DMS153 treated with DMSO at 0.1 percent for 48 hours (cell line): ENCODE measurements around the gene CFAP69.
"Not testable (repeated sequence)": the region's sequence is repeated elsewhere in the genome, so short reads cannot be mapped to it uniquely, and the experiment has no call there.

ENCODE experiments used
- DNase-seq: peaks from one replicate; lab custom pipeline; 2025; ENCODE audit not compliant: unreplicated experiment; lab: John Stamatoyannopoulos, UW

CFAP69 gene

DNA sequence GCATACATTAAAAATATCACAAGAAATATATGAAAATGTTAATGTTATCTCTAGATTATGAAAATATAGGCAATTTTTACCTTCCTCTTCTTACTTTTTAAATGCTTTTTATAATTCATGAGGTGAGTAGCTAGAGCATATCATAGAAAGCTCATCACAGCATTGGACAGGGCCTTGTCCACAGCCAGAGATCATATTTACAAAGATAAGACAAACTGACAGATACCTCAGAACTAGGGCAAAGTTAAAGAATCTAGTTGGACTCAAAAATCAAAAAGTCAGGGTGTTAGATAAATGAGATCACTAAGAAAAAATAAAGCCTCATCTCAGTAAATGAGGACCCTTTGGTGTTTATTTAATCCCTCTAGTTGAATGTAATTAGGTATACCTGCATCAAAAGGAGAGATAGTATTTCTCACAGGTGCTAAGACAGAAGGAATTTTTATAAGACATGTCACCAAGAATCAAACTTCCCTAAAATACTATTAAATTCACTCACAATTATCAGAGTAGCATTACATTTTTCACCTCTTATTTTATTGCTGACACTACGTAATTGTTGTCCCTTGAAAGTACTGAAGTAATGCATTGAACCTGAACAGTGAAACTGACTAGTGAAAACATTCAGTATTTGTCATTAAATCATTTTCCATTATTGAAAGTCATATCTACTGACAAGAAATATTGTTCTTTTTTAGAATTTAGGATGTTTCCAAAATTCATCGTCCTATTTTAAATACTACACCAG, 25.6 kb downstream of the CFAP69 start:
- no peak for DNase-seq

DNA sequence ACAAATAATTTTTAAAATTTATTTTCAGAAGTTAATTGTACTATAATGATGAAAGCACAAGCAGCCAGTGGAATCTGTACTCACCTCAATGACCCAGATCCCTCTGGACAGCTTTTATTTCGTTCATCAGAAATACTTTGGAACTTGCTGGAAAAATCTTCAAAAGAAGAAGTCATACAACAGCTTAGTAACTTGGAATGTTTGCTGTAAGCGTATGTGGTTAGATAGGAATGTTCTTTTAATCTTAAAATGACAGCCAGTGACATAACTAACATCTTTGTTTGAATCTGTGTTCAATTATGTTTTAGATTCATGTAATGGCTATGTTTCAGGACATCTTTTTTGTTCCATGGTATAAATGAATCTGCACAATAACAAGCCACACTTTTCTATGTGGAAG, 26.8 kb downstream of the CFAP69 start:
- DNase-seq, result no peak

DNA sequence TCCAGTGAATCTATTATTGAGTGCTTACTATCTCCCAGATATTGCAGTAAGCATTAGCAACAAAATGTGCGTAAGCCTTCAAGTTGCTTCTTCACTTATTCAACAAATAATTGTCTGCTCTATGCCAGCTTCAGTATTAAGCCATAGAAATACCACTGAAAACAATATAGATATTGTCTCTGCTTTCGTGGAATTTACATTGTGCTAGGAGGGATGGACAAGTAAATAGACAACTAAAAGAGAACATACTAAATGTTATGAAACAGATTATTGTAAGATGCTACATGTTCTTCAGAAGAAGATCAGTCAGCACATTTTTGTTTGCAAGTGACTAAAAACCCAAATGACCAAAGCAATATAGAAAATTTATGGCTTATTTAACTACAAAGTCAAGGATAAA, 27.3 kb downstream of the CFAP69 start:
- DNase-seq, result no peak

DNA sequence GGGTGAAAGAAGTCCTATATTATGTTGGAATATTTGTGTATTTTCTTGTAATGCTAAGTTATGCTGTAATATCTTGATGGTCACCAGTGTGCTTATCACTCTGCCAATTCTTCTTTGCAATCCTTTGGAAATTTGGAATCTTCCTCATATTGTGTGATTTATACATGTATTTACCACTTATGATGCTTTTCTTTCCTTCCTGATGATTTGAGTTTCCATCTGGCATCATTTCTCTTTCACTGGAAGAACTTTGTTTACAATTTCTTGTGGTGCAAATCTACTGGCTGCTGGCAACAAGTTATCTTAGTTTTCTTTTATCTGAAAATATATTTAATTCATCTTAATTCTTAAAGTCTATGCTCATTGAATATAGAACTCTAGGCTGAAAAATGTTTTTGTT, 29.2 kb downstream of the CFAP69 start:
- no peak for DNase-seq

DNA sequence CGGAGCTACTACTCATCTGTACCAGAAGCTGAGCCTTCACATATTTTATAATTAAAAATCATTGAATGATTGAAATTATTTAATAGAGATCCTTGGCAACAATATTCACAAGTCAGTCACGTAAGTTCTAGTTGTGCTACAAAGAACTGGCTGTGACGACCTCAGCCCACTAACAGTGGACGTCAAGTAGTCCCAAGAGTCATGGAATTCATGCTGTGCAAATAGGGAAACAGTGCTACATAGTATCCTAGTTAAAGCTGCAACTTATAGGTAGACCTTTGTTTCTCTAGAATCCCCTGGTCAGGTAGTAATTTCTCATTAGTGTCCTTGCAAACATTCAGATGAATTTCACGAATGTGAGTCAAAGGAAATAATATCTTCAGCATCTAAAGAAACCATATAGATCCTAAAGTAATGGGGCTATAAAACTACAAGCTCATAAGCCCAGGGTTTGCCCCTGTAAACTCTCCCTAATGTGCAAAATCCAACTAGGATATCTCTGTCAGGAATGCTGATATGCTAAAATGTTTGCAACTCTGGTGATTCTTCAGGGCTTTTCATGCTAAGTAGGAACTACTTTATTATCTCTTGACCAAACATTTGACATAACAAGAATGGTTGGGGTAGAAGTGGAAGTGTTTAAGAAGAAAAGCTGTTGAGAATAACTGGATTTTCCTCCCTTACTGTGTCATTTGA, 31.2 kb downstream of the CFAP69 start:
- no peak for DNase-seq

DNA sequence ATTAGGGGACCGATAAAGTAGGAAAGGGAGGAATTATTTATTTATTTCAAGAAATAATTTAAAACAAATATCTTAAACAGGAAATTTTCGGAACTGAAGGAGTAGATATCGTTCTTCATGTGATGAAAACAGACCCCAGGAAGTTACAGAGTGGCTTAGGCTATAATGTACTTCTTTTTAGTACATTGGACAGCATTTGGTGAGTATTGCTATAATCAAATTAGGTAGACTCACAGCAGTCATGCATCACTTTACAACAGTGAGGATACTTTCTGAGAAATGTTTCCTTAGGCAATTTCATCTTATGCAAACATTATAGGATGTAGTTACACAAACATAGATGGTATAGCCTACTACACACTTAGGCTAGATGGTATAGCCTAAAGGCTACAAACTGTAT, 43.2 kb downstream of the CFAP69 start:
- no peak for DNase-seq

DNA sequence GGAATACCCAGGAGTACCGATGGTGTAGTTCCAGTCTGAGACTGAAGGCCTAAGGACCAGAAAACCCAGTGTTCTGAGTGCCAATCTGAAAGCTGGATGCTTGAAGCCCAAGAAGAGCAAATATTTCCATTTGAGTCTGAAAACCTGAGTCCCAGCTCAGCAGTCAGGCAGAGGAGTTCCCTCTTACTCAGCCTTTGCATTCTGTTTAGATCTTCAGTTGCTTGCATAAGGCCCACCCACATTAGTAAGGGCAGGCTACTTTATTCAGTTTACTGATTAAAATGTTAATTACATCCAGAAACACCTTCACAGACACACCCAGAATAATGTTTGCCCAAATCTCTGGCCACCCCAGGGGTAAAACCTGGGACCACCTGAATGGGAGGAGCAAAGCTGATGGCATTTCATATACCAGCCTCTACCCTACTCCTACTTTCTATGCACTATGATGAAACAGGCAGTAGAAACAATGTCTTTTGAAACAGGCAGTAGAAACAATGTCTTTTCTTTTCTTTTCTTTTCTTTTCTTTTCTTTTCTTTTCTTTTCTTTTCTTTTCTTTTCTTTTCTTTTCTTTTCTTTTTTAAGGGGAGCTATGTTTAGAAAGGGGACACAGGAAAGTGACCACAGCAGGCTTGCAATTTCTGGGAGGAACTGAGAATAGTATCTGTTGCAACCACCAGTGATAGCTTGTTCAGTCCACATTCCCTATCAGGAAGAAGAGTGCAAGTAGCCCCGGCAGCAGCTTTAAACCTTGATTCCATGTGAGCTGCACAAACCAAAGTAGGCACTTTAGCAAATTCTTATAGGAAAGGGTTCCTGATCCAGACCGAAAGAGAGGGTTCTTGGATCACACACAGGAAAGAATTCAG, 45.5 kb downstream of the CFAP69 start:
- DNase-seq, result no peak

DNA sequence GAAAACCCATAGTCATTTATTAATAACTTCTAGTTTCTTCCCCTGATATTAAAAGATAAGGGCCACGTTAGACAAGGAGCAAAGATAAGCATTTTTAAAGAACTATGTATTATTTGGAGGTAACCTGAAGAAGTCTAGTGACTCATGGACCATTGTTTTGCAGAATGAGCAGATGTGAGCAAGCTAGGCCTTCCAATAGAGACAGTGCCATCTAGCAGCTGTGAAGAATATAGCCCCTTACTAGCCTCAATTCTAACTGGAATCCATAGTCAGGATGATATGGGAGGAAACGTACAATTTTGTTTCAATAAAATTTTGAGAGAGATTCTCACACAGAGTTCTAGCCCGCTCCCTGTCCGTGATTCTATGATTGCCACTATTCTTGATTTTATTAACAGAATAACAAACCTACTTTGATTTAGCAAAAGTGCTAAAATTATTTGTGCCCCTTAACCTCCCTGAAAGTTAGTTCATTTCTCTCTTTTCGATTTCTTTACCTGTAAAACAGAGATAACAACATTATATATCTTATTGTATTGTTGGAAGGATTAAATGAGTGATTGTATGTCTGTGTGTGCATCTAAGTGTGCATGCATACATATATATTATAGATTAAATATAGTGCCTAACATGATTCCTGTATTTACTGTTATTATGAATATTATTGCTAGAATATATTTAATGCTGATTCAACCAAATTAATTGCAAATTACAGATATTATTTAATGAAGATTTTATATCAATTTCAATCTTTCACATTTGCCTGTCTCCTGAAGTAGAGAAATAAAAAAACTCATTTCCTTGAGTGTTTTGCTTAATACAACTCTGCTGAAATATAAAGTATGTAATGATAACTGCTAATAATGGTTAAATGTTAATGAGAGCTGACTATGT, 53.4 kb downstream of the CFAP69 start:
- peak; percentile 14 for DNase-seq

DNA sequence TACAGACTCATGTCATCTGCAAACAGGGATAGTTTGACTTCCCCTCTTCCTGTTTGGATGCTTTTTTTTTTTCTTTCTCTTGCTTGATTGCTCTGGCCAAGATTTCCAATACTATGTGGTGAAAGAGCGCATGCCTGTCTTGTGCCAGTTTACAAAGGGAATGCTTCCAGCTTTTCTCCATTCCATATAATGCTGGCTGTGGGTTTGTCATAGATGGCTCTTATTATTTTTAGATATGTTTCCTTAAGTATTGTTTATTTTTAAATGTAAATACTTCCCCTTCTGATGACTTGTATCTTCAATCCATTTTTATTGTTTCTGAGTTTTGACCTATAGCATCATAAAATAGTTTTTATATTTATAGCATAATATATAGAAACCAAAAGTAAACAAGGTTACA, 58.3 kb downstream of the CFAP69 start:
- DNase-seq, result no peak

DNA sequence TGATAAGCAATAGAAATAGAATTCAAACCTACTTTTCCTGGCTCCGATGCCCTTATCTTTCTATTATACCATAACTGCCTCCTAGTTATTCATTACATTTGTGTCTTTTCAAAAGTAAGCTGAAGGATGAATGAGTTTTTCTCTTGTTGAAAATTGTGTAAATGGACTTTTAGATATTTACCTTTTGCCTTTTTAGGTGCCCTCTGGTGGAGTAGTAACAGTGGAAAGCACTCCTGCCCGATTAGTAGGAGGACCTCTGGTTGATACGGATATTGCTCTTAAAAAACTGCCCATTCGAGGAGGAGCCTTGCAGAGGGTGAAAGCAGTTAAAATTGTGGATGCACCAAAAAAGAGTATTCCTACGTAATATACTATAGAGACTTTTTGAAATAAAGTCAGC, 64.9 kb downstream of the CFAP69 start:
- DNase-seq, result no peak

DNA sequence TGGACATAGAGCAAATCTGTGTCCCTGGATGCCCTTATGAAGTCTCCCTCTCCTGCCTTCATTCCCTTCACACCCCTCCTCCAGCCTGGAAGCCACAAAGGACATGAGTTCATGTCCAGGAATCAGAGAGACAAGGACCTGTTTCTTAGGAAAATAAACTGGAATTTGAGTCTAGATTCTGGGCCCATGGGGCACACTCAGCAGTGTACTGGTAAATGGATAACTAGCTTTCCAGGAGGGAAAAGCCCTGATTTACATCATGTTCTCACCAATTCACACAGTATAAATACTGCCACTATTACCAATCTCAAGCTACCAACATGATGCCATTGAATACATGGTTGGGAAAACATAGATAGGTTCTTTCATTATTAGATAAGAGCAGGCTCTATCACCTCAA, 66.2 kb downstream of the CFAP69 start:
- DNase-seq, result no peak

DNA sequence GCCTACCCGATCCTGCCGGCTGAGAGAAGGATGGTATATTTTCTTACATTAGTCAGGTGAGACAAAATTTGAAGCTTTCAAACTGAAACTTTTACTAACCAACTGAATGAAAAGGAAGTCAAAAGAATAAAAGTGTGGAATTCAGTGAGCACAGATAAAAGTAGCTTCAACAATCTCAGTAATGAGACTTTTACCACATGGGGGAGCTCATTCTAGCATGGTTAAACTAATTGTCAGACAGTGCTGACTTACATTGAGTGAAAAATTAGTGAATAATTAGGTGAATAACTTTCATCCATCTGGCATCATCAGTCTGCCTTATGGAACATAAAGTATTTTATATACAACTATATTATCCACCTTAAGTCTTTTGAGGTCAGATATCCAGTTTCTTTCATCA, 67.8 kb downstream of the CFAP69 start:
- DNase-seq, result no peak

DNA sequence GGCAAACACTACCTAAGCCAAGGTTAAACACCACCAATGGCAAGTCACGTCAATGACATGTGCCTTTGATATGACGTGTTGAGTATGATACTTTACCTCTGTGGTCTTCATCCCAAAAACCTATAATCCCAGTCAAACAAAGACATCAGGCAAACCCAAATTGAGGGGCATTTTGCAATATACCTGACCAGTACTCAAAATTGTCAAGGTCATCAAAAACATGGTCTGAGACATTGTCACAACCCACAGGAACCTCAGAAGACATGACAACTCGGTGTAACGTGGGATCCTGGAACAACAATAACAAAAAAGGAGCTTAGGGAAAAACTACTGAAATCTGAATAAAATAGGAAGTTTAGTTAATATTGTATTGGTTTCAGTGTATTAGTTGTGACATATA, 68.9 kb downstream of the CFAP69 start:
- DNase-seq, result no peak

DNA sequence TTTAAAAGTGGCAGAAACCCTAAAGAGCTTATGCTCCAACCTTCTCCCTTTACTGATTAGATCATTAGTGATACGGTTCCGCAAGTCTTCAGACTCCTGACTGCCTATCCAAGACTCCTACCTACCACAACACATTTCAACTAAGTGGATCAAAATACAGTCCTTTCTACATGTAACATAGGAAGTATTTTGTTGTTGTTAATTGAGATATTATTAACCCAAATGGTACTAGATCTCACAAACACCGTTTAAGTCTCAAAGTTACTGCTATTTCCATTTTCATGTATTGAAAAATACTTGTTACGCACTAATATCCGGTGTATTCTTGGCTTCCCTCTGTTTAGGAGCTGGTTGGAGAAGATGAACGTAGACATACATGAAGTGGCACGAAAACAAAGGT, 75.0 kb downstream of the CFAP69 start:
- no peak for DNase-seq

DNA sequence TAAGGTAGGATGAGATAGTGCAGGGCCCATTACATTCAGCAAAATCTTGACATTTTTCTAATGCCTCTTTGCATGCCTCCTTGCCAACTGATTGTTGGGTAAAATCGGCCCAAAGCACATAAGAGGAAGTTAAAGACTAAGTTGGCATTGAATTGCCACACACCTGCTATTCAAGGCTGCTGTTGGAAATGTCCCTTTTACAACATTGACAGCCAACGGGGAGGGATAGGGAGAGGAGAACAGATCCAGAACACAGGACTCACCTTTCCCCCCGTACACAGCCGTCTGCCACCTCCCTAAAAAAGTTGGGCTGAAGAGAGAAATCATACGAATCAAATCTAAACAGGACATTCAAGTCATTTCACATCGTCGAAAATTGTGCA, 75.4 kb downstream of the CFAP69 start:
- DNase-seq, result no peak

DNA sequence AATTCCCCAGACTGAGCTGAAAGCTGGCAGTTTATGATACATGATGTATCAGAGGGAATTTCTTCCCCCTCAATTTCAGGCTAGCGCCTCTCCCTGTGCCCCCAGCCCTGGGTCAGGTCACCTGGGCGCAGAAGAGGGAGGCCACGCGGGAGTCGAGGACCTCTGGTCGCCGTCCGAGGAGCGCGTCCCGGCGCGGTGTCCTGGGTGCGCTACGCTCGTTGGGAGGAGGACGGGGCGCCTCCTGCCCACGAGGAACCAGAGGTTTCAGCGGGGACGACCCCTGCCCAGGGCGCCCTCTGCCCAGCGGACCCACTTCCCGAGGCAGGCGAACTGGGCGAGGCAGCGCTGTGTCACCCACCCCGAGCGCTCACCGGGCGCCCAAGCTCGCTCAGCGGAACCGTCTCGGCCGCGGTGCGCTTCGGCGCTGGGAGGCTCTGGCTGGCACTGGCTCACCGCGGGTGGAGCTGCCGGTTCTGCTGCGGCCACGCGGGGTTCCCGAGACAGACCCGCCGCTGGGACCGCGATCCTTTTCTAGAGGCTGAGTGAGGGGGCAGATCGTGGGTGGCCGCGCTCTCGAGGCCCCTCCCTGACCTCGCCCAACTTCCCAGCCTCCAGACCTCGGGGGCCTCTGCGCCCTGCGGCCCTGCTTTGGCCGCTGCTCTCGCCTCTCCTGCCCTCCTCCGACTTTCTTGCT, 76.0 kb downstream of the CFAP69 start, which contains the start of gene FAM237B:
FAM237B (minus strand) TSS at position 504 of the 694 bp plus-strand sequence. CDS start 1,556 bp downstream, outside the sequence.
- no peak for DNase-seq

DNA sequence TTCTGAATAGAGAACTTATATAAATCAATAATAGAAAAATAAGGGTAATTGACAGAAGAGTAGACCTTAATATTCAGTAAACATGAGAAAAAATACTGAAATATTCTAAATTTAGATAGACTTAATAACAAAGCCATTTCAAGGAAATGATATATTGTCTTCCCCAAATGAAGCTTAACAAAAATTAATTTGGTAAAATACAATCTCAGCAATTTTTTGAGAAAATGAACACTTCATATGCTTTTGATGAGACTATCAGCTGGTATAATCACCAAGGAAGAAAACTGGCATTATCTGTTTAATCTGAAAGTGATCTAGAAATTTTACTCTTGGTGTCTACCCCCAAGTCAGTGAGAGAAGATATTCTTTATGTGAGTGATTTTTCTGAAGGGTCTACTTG, 77.9 kb downstream of the CFAP69 start:
- no peak for DNase-seq

DNA sequence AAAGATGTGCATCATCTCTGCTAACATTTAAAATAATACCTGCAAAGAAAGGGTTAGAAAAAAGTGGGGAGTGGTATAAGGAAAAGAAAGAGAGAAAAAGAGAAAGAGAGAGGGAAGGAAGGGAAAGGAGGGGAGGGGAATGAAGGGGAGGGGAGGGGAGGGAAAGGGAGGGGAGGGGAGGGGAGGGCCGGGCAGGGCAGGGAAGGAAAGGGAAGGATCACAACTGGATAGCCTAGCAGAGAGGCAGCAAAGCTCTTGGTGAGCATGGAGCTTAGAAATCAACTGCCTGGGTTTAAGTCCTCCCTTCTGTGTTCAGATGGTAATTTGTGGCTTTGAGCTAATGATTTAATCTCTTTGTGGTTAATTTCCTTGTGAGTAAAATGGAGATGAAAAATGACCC, 81.5 kb downstream of the CFAP69 start:
- DNase-seq, result no peak

DNA sequence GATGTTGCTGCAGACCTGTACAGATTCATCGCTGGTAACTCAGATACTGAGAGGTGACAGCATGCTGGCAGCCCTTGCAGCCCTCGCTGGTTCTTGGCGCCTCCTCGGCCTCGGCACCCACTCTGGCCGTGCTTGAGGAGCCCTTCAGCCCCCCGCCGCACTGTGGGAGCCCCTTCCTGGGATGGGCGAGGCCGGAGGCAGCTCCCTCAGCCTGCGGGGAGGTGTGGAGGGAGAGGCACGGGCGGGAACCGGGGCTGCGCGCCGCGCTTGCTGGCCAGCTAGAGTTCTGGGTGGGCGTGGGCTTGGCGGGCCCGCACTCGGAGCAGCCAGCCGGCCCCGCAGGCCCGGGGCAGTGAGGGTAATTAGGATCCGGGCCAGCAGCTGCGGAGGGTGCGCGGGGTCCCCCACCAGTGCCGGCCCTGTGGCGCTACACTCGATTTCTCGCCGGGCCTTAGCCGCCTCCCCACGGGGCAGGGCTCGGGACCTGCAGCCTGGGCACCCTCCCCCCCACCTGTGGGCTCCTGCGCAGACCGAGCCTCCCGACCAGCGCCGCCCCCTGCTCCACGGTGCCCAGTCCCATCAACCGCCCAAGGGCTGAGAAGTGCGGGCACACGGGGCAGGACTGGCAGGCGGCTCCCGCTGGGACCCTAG, 89.3 kb downstream of the CFAP69 start:
- DNase-seq, result no peak

DNA sequence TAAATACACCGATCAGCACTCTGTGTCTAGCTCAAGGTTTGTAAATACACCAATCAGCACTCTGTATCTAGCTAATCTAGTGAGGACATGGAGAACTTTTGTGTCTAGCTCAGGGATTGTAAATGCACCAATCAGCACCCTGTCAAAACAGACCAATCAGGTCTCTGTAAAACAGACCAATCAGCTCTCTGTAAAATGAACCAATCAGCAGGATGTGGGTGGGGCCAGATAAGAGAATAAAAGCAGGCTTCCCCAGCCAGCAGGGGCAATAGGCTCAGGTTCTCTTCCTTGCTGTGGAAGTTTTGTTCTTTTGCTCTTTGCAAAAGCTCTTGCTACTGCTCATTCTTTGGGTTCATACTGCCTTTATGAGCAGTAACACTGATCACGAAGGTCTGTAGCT, 90.0 kb downstream of the CFAP69 start:
- DNase-seq, result not testable (repeated sequence)
